ENCODE data around the gene CLEC2L. TPM values are rescaled to one million over a fixed set of nuclear protein-coding genes. Genes with fewer than 3 reads are reported as not detected.

The CLEC2L gene
- total RNA-seq, 4 donors from 2014 or later: 0.21 to 0.43 (median 0.26) TPM; not detected in 1

DNA sequence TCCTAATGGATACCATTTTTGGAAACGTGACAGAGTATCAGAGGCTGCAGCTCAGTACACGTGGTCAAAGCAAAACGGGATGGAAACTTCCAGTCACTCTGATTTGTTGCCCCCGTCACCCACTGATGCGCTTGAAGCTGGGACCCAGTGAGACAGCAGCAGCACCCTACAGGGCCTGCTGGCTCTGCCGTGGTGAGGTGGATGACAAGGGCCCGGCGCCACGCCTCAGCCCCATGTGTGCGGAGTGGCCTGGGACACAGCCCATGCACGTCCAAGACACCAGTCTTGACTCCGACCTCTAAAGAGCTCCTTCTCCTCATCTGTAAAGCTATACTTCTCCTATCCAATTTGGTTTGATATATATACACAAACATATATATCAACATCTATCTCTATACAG lies 39.0 kb downstream of the CLEC2L start:
- TF ChIP-seq, protein P1, sequence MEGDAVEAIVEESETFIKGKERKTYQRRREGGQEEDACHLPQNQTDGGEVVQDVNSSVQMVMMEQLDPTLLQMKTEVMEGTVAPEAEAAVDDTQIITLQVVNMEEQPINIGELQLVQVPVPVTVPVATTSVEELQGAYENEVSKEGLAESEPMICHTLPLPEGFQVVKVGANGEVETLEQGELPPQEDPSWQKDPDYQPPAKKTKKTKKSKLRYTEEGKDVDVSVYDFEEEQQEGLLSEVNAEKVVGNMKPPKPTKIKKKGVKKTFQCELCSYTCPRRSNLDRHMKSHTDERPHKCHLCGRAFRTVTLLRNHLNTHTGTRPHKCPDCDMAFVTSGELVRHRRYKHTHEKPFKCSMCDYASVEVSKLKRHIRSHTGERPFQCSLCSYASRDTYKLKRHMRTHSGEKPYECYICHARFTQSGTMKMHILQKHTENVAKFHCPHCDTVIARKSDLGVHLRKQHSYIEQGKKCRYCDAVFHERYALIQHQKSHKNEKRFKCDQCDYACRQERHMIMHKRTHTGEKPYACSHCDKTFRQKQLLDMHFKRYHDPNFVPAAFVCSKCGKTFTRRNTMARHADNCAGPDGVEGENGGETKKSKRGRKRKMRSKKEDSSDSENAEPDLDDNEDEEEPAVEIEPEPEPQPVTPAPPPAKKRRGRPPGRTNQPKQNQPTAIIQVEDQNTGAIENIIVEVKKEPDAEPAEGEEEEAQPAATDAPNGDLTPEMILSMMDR (IDR thresholded peaks at IDR 0.05): no peak
- no peak for TF ChIP-seq POLR2A (IDR thresholded peaks at IDR 0.05)
- H3K36me3 ChIP-seq: no peaks in the 10 kb centered on the region
- intact Hi-C loops (cut with DNase I; ENCODE audit: low total_unique reads): no loop called here
- no peaks in the 10 kb centered on the region for H3K27me3 ChIP-seq
- no peak for DNase-seq
- no peak overlapping the region for H3K27ac ChIP-seq
- H3K4me1 ChIP-seq: no peaks in the 10 kb centered on the region
- H3K4me3 ChIP-seq: no peak overlapping the region
- H3K9me3 ChIP-seq: no peaks in the 10 kb centered on the region

DNA sequence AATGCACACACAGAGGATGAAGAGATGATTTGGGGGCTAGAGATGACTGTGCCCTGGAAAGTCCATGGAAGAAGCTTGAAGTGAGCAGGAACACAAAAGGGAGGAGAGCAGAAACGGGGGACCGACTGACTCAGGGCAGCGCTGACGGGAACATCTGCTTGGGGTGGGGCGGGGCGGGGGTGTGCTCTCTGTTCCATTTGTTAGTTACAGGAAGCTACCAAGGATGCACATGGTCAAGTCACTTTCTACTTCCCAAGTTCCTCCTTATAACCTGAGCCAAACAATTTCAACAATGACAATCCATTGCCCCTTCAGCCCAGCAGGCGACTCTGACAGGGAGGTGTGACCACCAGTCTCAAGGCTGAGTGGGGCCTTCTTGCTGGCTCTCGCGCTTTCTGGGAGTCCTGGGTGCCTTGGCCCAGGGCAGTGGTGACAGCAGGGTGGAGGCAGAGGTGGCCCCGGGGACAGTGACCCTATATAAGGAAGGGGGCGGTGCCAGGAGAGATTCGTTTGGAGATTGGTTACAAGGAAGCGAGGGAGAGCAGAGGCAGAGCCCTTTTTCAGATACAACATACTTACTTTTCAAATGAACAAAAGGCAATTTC lies 39.6 kb downstream of the CLEC2L start:
- H3K9me3 ChIP-seq: no peaks in the 10 kb centered on the region
- TF ChIP-seq, protein P1 (IDR thresholded peaks at IDR 0.05): no peak
- no peak for TF ChIP-seq POLR2A (IDR thresholded peaks at IDR 0.05)
- intact Hi-C loops (cut with DNase I; ENCODE audit: low total_unique reads): no loop called here
- no peaks in the 10 kb centered on the region for H3K36me3 ChIP-seq
- no peak for DNase-seq
- H3K4me1 ChIP-seq: no peaks in the 10 kb centered on the region
- no peaks in the 10 kb centered on the region for H3K27me3 ChIP-seq
- H3K27ac ChIP-seq: no peak overlapping the region
- H3K4me3 ChIP-seq: no peak overlapping the region

DNA sequence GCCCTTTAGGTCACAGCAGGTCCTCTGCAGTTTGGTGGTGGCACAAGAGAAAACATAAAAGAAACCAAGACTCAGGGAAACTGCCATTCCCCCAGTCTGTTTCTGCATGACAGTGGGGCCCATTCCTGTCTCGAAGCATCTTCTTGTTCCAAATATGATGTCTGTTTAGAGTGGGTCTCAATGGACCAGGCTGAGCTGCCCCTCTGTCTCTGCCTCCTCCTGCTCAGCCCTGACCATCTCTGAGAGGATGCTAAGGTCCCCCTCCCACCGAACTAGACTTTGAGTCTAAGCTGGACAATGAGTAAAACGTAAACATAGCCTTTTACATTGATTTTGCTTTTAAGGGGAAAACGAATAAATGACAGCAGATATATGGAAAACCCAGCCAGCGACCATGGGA lies 40.4 kb downstream of the CLEC2L start:
- Histone ChIP-seq H3K9me3 (no peaks in the 10 kb centered on the region), H3K36me3 (no peaks in the 10 kb centered on the region), H3K4me3 (no peak overlapping the region), H3K4me1 (no peaks in the 10 kb centered on the region), H3K27ac (no peak overlapping the region), H3K27me3 (no peaks in the 10 kb centered on the region)
- intact Hi-C loops (cut with DNase I; ENCODE audit: low total_unique reads): no loop called here
- no peak for TF ChIP-seq POLR2A (IDR thresholded peaks at IDR 0.05)
- no peak for DNase-seq

DNA sequence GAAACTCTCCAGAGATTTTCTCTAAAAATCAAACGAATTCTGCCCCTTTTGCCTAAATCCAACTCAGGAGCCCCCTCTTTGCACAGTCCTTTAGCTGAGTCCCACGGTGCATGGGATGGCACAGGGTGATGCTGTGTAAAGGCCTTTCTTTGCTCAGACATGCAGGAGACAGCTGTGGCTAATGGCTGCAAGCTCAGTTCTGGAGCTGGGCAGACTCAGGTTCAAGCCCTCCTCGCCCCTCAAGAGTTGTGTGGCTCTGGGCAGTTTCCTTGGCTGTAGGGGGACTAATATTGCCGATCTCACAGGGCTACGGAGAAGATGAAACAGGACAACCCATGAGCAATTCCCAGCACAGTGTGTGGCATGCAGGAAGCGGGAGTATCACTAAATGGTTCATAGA lies 42.6 kb downstream of the CLEC2L start:
- H3K9me3 ChIP-seq: no peaks in the 10 kb centered on the region
- no peaks in the 10 kb centered on the region for H3K4me1 ChIP-seq
- no peak overlapping the region for H3K27ac ChIP-seq
- H3K27me3 ChIP-seq: no peaks in the 10 kb centered on the region
- intact Hi-C loops (cut with DNase I; ENCODE audit: low total_unique reads): no loop called here
- H3K4me3 ChIP-seq: no peak overlapping the region
- TF ChIP-seq, protein P1 (IDR thresholded peaks at IDR 0.05): no peak
- no peak for TF ChIP-seq POLR2A (IDR thresholded peaks at IDR 0.05)
- no peaks in the 10 kb centered on the region for H3K36me3 ChIP-seq
- DNase-seq: no peak

DNA sequence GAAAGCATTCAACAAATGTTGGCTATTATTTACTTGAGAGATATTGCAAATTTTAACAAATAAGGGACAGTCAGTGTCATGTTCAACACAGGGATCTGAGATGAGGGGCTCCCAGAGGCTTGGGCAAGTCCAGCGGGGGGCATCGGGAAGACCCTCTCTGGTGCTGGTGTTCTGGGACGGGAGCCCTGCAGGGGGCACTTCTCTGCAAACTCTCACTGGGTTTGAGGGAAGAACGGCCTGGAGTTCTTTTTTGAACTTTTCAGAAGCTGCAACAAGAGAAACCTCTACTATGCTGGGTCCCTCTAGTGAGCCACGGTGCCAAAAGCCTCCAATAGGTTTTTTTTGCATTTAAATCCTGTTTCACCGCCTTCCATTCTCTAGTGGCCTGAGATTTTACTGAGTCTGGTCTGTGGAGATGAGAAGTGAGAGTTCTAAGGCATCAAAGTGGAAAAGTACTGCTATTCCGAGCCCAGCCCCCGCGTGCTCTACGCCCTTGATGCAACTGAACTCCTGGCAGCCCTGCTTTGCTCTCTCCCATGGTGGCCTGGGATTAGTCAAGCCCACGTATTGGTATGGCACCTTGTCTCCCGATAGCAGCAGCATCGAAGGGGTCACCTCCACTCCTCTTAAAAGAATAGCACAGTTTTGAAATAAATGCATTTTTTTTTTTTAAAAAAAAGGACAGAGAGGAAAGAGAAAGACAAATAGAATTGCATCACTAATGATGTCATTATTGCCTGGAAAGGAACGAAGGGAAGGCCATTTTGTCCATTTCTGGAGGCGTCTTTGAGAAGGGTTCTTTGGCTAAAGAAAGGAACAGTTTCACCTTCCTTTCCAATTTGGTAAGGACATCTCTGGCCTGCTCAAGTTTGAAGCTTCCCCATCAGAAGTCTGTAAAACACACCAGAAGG lies 43.5 kb downstream of the CLEC2L start:
- no peak overlapping the region for H3K4me3 ChIP-seq
- no peak for DNase-seq
- H3K9me3 ChIP-seq: no peaks in the 10 kb centered on the region
- H3K27ac ChIP-seq: no peak overlapping the region
- H3K4me1 ChIP-seq: no peaks in the 10 kb centered on the region
- intact Hi-C loops (cut with DNase I; ENCODE audit: low total_unique reads): no loop called here
- H3K27me3 ChIP-seq: no peaks in the 10 kb centered on the region
- TF ChIP-seq POLR2A (IDR thresholded peaks at IDR 0.05): no peak
- TF ChIP-seq, protein P1 (IDR thresholded peaks at IDR 0.05): no peak
- no peaks in the 10 kb centered on the region for H3K36me3 ChIP-seq
